GM19324 (cell line): ENCODE measurements around the gene KRTAP6-2.

Source experiments
- ATAC-seq: cut with Tn5 transposase; IDR thresholded peaks from one replicate; pipeline ENCODE4 v1.9.1; 2021; ENCODE audit warnings: mild to moderate bottlenecking, moderate library complexity; ENCODE audit not compliant: unreplicated experiment, low FRiP score

Gene KRTAP6-2

DNA sequence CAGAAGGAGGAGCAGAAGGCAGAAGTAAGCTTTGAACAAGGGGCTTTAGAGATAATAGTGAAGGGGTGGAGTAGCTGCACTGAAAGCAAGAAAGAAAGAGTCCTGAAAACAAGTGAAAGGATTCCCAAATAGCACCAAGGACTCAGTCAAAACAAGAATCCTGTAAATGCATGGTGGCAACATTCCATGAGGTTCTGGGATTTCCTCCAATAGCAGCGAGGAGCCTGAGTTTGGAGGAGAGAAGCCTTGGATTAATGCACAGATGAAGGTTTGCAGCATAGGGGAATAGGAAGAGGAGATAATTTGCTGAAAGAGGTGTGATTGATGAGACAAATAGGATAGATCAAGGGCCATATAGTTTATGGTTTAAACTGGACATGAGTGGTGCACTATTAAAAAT is 19.4 kb downstream of the KRTAP6-2 start:
- no peak for ATAC-seq

DNA sequence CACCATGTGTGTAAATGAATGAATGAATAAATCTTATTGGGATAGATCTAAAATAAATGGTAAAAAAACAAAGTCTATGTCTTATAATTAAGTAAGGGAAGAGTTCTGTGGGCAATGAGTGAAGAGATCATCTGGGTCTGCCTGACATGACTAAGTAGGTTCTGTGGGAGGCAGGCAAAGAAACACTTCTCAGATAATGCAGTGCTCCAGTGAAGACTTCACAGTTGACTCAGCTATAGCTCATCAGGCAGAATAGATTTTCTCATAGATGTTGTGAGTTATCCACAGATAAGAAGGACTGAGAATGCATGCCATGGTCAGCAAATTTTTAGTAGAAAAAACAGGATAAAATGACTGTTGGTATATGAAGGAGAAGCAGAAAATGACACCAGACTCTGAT is 20.9 kb downstream of the KRTAP6-2 start:
- no peak for ATAC-seq

DNA sequence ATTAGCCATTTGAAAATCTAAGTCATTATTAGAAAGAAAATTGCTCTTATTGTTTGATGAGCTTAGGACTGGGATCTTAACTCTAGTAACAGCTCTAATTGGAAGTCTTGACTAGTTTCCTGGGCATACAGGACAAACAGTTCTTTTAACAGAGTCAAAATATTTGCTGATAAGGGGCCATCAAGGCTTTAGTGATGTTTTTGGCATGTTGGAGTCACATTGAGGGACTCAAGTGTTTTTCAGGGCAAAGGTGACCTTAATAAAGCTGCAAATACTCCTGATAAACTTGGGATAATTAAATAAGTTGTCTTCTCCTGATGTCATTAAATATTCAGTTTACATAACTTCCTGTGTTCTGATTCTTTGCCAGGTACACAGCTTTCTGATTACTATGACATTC is 31.1 kb downstream of the KRTAP6-2 start:
- ATAC-seq: no peak

DNA sequence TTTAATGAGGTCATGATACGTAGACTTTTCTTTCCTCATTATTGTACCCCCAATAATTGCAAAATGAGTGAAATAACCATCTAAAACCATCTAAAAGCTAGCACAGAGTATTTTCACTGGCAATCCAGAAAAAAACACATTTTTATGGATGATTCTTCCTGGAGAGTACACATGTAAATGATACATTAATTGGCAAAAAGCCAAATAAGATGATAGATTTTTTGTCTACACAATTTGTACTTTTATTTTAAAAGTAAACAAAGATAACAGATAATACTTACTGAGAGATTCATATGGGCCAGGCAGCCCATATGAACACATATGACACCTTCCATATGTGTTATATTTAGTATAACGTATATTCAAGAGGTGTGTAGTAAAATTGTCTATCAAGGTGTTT is 35.1 kb downstream of the KRTAP6-2 start:
- ATAC-seq: no peak

DNA sequence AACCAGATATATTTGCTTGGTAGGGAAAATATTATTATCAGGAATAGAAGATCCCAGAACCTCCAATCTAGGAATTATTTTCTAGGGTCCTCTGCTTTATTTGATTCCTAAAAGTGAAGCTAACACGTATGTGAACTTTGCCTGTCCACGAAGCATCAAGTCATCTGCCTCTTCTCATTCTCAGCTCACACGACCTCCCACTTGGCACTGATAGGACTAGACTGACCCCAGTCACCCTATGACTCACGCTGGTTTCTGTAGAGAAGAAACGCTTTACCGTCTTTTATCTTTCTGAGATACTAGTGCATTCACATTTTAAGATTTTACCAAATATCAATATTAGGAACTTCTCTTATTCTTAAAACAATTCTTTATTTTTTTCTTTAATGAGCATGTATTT is 35.6 kb downstream of the KRTAP6-2 start:
- ATAC-seq: no peak

DNA sequence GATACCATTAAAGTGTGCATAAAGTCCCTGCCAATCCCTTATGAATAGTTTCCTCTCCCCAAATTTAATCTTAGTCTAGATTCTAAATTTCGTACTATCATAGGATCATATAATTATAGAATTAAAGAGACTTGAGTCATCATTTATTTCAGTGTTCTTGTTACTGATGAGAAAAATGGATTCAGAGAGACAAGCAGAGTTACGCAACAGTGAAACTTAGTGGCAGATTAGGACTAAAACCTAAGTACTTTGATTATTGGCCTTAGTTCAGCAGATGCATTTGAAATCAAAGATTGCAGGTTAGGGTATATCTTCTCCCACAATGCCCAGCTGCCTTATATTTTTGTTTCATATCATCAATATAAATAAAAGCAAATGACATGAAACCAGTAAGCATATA is 36.7 kb downstream of the KRTAP6-2 start:
- ATAC-seq: no peak

DNA sequence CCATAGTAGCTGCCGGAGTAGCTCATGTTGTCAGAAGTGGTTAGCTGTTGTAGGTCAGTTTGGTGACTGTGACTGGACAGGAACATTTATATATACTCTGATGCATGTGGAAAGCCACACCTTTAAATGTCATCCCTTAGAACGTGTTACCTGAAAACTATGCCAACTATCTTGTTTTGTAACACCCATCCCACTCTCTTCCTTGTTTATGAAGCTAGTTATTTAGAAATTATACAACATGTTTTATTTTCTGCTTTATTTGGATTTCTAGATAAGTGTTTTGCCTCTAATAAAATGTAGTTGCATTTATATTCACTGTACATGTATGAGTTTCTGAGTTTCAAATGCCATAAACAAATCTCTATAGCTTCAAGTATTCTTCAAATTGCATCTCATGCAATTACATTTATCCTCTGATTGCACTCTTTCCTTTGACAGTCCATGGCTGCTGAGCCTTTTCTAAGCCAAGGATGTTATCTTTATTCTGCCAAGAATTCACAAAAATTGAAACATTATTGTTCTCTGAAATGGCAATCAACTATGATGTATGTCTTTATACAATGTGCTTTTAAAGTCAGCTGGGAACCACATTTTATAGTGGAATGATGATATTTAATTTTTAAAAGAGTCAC is 37.3 kb downstream of the KRTAP6-2 start, which contains the start of gene KRTAP19-7:
Gene KRTAP19-7, minus strand, starts transcription at position 51 of the 632 bp plus-strand sequence. Its CDS starts 25 bp downstream, at position 26.
- no peak for ATAC-seq

DNA sequence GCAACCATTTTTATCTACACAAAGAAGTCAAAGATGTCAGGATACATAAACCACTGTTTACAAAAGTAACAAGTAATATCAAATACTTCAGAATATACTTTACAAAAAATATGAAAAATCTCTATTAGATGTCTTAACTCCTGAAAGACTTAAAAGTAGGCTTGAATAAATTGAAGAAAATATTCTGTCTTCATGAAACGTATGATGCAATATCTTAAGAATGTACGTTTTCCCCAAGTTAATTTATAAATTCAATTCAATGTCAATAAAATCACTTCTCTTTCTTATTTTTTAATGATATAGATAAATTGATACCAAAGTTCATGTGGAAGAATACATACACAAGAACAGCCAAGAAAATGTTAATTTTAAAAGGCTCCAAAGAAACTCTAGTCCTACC is 43.6 kb downstream of the KRTAP6-2 start:
- ATAC-seq: no peak

DNA sequence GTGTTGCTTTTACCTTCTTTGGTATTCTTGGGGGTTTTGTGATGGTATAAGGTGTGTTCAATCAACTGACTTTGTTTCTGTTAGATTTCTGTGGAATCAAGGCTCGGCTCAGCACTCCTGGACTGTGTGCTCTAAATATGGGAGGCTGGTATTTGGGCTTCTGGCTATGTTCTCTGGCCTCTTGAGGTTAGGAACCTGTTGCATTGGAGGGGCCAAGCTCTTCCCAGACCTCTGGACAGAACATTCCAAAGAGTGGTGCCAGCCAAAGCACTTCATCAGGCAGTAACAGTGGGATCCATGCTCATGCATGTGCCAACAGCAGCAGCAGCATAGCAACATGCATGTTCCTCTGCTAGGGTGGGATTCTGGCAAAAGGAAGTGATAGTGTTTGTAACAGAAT is 45.9 kb downstream of the KRTAP6-2 start:
- no peak for ATAC-seq
